ENCODE results near the gene LTBP3. TPM values are rescaled to one million over a fixed set of nuclear protein-coding genes. Genes with fewer than 3 reads are reported as not detected.

Gene LTBP3
- total RNA-seq, 1 experiment from 2014 or later = 166 TPM

GRCh38 chr11:65489706-65490320 is 68.3 kb downstream of the LTBP3 start:
- Mint-ChIP-seq H3K27ac (ENCODE audit: unreplicated experiment) (peak overlapping the region; percentile 87), H3K4me3 (ENCODE audit: low read depth, unreplicated experiment) (peak overlapping the region; percentile 27), H3K27me3 (ENCODE audit: unreplicated experiment) (no peaks in the 10 kb centered on the region), H3K36me3 (ENCODE audit: insufficient read depth, unreplicated experiment) (peaks cover 62% of the 10 kb centered on the region), H3K9me3 (ENCODE audit: low read depth, unreplicated experiment) (no peaks in the 10 kb centered on the region), H3K4me1 (ENCODE audit: low read depth, unreplicated experiment) (peaks cover 89% of the 10 kb centered on the region)
- no peak for DNase-seq
- BruUV-seq (replicated peaks) = no TSS peak
- TF ChIP-seq, protein P1, sequence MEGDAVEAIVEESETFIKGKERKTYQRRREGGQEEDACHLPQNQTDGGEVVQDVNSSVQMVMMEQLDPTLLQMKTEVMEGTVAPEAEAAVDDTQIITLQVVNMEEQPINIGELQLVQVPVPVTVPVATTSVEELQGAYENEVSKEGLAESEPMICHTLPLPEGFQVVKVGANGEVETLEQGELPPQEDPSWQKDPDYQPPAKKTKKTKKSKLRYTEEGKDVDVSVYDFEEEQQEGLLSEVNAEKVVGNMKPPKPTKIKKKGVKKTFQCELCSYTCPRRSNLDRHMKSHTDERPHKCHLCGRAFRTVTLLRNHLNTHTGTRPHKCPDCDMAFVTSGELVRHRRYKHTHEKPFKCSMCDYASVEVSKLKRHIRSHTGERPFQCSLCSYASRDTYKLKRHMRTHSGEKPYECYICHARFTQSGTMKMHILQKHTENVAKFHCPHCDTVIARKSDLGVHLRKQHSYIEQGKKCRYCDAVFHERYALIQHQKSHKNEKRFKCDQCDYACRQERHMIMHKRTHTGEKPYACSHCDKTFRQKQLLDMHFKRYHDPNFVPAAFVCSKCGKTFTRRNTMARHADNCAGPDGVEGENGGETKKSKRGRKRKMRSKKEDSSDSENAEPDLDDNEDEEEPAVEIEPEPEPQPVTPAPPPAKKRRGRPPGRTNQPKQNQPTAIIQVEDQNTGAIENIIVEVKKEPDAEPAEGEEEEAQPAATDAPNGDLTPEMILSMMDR (IDR thresholded peaks at IDR 0.05; ENCODE audit: unreplicated experiment) = no peak
- CTCF ChIA-PET = interaction anchor here (1.6 to 3.3 kb wide), 2 partner anchors 11 to 18 kb away, joined by 5 to 20 read pairs; no protein-coding TSS in a partner anchor
- intact Hi-C loops (cut with micrococcal nuclease; ENCODE audit: unreplicated experiment) = no loop called here

- peaks cover 84% of the 10 kb centered on the region for H3K4me1 Mint-ChIP-seq (ENCODE audit: low read depth, unreplicated experiment)
- H3K36me3 Mint-ChIP-seq (ENCODE audit: insufficient read depth, unreplicated experiment) = peaks cover 62% of the 10 kb centered on the region
- no TSS peak for BruUV-seq (replicated peaks)
- no peak for DNase-seq
- no peaks in the 10 kb centered on the region for H3K9me3 Mint-ChIP-seq (ENCODE audit: low read depth, unreplicated experiment)
- peak overlapping the region; percentile 94 for H3K27ac Mint-ChIP-seq (ENCODE audit: unreplicated experiment)
- intact Hi-C loops (cut with micrococcal nuclease; ENCODE audit: unreplicated experiment) = no loop called here
- no peaks in the 10 kb centered on the region for H3K27me3 Mint-ChIP-seq (ENCODE audit: unreplicated experiment)
- H3K4me3 Mint-ChIP-seq (ENCODE audit: low read depth, unreplicated experiment) = peak overlapping the region; percentile 27
- TF ChIP-seq, protein P1 (IDR thresholded peaks at IDR 0.05; ENCODE audit: unreplicated experiment) = no peak
- CTCF ChIA-PET = interaction anchor here (1.0 to 3.3 kb wide), 3 partner anchors 10 to 69 kb away, joined by 4 to 20 read pairs (median 5); no protein-coding TSS in a partner anchor
These were observed 69.0 kb downstream of the LTBP3 start for GRCh38 chr11:65489035-65489705.

Other genes with a start within 250 kb of the LTBP3 start
- gene CDC42EP2, start 243.5 kb downstream of the LTBP3 start, total RNA-seq (2022) = 35.6 and 43.2 TPM in 2 replicates
- 57.5 and 61.1 TPM in 2 replicates for gene DPF2, start 224.5 kb downstream of the LTBP3 start, total RNA-seq (2022)
- gene TIGD3, start 203.6 kb downstream of the LTBP3 start, total RNA-seq (2022) = 0.73 and 1.5 TPM in 2 replicates
- gene SLC25A45, start 175.7 kb downstream of the LTBP3 start, total RNA-seq (2022) = 2.9 and 4.0 TPM in 2 replicates
- gene FRMD8, start 171.7 kb downstream of the LTBP3 start, total RNA-seq (2022) = 40.2 and 51.9 TPM in 2 replicates
- 605 and 821 TPM in 2 replicates for gene NEAT1, start 135.6 kb downstream of the LTBP3 start, total RNA-seq (2022)
- 8,437 and 9,950 TPM in 2 replicates for gene MALAT1, start 59.3 kb downstream of the LTBP3 start, total RNA-seq (2022)
- 47.8 and 53.6 TPM in 2 replicates for gene SCYL1, start 33.3 kb downstream of the LTBP3 start, total RNA-seq (2022)
- 40.7 and 45.3 TPM in 2 replicates for gene ZNRD2, start 12.1 kb upstream of the LTBP3 start, total RNA-seq (2022)
- gene FAM89B, start 14.2 kb upstream of the LTBP3 start, total RNA-seq (2022) = 29.8 and 30.6 TPM in 2 replicates
- gene EHBP1L1, start 17.7 kb upstream of the LTBP3 start, total RNA-seq (2022) = 73.7 and 81.0 TPM in 2 replicates
- 1.2 and 1.4 TPM in 2 replicates for gene KCNK7, start 37.4 kb upstream of the LTBP3 start, total RNA-seq (2022)
- 86.3 and 91.4 TPM in 2 replicates for gene MAP3K11, start 55.9 kb upstream of the LTBP3 start, total RNA-seq (2022)
- 72.8 and 77.4 TPM in 2 replicates for gene PCNX3, start 57.4 kb upstream of the LTBP3 start, total RNA-seq (2022)
- 33.0 and 41.3 TPM in 2 replicates for gene SIPA1, start 79.7 kb upstream of the LTBP3 start, total RNA-seq (2022)
- 76.4 and 79.6 TPM in 2 replicates for gene RELA, start 104.6 kb upstream of the LTBP3 start, total RNA-seq (2022)
- 50.9 and 51.0 TPM in 2 replicates for gene KAT5, start 153.9 kb upstream of the LTBP3 start, total RNA-seq (2022)
- gene RNASEH2C, start 162.4 kb upstream of the LTBP3 start, total RNA-seq (2022) = 26.2 and 28.2 TPM in 2 replicates
- gene AP5B1, start 222.6 kb upstream of the LTBP3 start, total RNA-seq (2022) = 18.5 and 21.9 TPM in 2 replicates
- 12.7 and 15.2 TPM in 2 replicates for gene OVOL1, start 228.7 kb upstream of the LTBP3 start, total RNA-seq (2022)